SW 1271 (cell line): ENCODE data around the gene ABCF3.
A peak's percentile ranks its signal among the peaks of the same experiment; 100 is the strongest.
"Not testable (repeated sequence)": the region's sequence is repeated elsewhere in the genome, so short reads cannot be mapped to it uniquely, and the experiment has no call there.

ENCODE experiments used
- DNase-seq, 2 experiments: peaks; one replicate each; lab custom pipeline; 2025; lab: John Stamatoyannopoulos, UW

ABCF3 gene

GRCh38 chr3:184186184-184186901, at the start of gene ABCF3:
TSS of gene ABCF3 (plus strand) at chr3:184186199. CDS start at chr3:184186208, 9 bp downstream.
- DNase-seq: no peak

- DNase-seq: no peak
Observed at GRCh38 chr3:184140436-184140835, 45.6 kb upstream of the ABCF3 start.

- DNase-seq: no peak
Observed at GRCh38 chr3:184142199-184142598, 43.8 kb upstream of the ABCF3 start.

- DNase-seq: no peak
Observed at GRCh38 chr3:184143327-184143726, 42.7 kb upstream of the ABCF3 start.

- no peak for DNase-seq
Observed at GRCh38 chr3:184144505-184144904, 41.5 kb upstream of the ABCF3 start.

GRCh38 chr3:184145111-184145524, 40.9 kb upstream of the ABCF3 start:
- peak; percentile 22 to 45 for DNase-seq

GRCh38 chr3:184145751-184146270, 40.2 kb upstream of the ABCF3 start:
- no peak for DNase-seq

GRCh38 chr3:184148076-184148475, 37.9 kb upstream of the ABCF3 start:
- DNase-seq: no peak

GRCh38 chr3:184149123-184149522, 36.9 kb upstream of the ABCF3 start:
- no peak for DNase-seq

GRCh38 chr3:184149770-184150169, 36.2 kb upstream of the ABCF3 start:
- DNase-seq: peak in 1 of 2 experiments; percentile 17

- DNase-seq: peak in 1 of 2 experiments; percentile 69
Observed at GRCh38 chr3:184154885-184155643, 30.9 kb upstream of the ABCF3 start, which contains the start of gene DVL3. TSS of gene DVL3 (plus strand) at chr3:184155377. CDS start at chr3:184155636, 259 bp downstream.

GRCh38 chr3:184155644-184156521, 30.1 kb upstream of the ABCF3 start:
- DNase-seq: peak in 1 of 2 experiments; percentile 41

- peak in 1 of 2 experiments; percentile 47 for DNase-seq
Observed at GRCh38 chr3:184156522-184156955, 29.5 kb upstream of the ABCF3 start.

- DNase-seq: no peak
Observed at GRCh38 chr3:184157206-184157605, 28.8 kb upstream of the ABCF3 start.

- no peak for DNase-seq
Observed at GRCh38 chr3:184158404-184158803, 27.6 kb upstream of the ABCF3 start.

GRCh38 chr3:184160456-184160855, 25.5 kb upstream of the ABCF3 start:
- DNase-seq: no peak

- DNase-seq: not testable (repeated sequence)
Observed at GRCh38 chr3:184162571-184163070, 23.4 kb upstream of the ABCF3 start.

GRCh38 chr3:184164648-184165330, 21.2 kb upstream of the ABCF3 start:
- DNase-seq: no peak

- no peak for DNase-seq
Observed at GRCh38 chr3:184165543-184165942, 20.5 kb upstream of the ABCF3 start.

- DNase-seq: no peak
Observed at GRCh38 chr3:184166671-184167070, 19.3 kb upstream of the ABCF3 start.

- DNase-seq: no peak
Observed at GRCh38 chr3:184167786-184168185, 18.2 kb upstream of the ABCF3 start.
